NCI-H1436 treated with DMSO at 0.1 percent for 48 hours (cell line): ENCODE data around the gene ZC4H2.
"Not testable (repeated sequence)": the region's sequence is repeated elsewhere in the genome, so short reads cannot be mapped to it uniquely, and the experiment has no call there.

ENCODE experiments used
- DNase-seq: peaks from one replicate; lab custom pipeline; 2025; lab: John Stamatoyannopoulos, UW

The ZC4H2 gene

GRCh38 chrX:64975989-64976672 is at the start of gene ZC4H2:
ZC4H2 (minus strand) TSS chrX:64976450; CDS start chrX:64976377, 73 bp downstream.
- no peak for DNase-seq

GRCh38 chrX:65017451-65017850 is 41.2 kb upstream of the ZC4H2 start:
- no peak for DNase-seq

- DNase-seq: no peak
These were observed 38.0 kb upstream of the ZC4H2 start for GRCh38 chrX:65014230-65014629.

DNA sequence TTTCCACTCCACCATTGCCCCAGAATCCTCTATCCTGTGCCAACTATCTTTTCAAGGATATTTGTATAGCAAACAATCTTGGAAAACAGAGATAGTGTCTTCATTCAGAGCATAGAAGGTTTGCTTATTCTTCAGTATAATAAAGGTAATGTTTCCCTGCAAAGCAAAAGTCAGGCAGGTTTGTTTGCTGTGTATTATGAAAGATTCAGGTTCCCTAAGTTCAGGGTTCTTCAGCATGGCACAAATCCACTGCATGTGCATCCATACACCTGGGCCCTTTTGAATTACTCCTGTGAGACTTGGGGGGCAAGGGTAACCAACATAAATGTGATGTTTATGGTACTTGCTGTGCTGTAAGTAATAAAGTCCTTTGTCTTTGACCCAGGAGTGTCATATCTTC is 33.2 kb upstream of the ZC4H2 start:
- DNase-seq: no peak

GRCh38 chrX:65002208-65002607 is 26.0 kb upstream of the ZC4H2 start:
- not testable (repeated sequence) for DNase-seq

DNA sequence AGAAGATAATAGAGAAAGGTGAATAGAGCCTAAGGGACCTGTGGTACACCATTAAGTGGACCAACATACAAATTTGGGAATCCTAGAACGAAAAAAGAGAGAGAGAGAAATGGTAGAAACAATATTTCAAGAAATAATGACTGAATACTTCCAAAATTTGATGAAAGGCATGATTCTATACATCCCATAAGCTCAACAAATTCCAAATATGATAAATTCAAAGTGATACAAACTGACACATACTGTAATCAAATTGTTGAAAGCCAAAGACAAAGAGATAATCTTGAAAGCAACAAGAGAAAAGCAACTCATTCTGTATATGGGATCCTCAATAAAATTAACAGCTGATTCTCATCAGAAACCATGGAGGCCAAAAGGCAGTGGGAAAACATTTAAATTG is 20.6 kb upstream of the ZC4H2 start:
- DNase-seq: no peak

DNA sequence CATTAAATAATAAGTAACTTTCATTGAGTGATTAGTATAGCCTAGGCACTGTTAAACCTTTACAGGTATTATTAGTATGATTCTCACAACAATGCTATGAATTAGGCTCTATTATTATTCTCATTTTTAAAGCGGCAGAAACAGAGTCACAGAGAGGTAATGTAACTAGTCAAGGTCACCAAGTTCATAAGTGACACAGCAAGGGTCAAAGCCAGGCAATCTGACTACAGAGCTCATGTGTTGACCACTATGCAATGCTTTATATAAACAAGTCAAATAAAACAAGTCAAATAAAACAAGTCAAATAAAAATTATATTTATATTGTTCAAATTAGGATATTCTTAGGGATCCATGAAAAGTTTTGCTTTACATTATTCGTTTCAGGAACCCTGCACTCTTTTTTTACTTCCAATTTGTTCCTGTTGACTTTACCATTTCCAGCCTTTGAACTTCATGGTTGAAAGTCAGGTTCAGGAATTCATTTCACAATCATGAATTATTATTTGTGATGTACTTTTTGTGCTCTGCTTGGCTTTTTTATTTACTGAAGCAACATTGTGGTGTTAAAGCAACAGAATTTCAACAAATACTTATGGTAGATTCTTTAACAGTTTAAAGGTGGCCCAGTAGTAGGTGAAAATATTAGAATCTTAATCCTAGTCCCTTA is 18.0 kb upstream of the ZC4H2 start:
- no peak for DNase-seq

GRCh38 chrX:64977830-64978229 is 1.6 kb upstream of the ZC4H2 start:
- no peak for DNase-seq

GRCh38 chrX:64977051-64977450 is 801 bp upstream of the ZC4H2 start:
- no peak for DNase-seq

GRCh38 chrX:64976673-64977040 is 407 bp upstream of the ZC4H2 start:
- DNase-seq: no peak

DNA sequence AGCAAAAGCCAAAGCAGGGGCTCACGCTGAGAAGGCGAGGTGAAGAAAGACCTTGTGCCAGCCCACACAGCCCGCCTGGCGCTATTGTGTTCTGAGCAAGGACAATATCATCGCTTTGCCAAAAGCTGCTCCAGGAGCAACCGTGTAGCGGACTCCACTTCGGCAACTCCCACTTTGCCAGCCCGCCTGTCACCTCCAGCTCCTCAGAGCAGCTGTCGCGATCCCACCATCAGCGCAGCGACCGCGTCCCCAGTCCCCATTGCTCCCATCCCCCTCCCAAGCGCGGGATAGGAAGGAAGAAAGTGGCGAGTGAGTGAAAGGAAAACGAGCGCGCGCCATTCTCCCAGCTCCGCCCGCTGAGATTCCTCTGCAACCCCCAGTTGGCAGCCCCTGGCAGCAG is 759 bp downstream of the ZC4H2 start:
- DNase-seq: no peak

GRCh38 chrX:64925480-64925879 is 50.8 kb downstream of the ZC4H2 start:
- DNase-seq: no peak

DNA sequence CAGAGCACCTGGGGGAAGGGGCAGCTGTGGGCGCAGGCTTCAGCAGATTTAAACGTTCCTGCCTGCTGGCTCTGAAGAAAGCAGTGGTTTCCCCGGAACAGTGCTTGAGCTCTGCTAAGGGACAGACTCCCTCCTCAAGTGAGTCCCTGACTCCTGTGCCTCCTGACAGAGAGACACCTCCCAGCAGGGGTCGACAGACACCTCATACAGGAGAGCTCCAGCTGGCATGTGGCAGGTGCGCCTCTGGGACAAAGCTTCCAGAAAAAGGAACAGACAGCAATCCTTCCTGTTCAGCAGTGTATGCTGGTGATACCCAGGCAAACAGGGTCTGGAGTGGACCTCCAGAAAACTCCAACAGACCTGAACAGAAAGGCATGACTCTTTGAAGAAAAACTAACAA is 68.1 kb downstream of the ZC4H2 start:
- no peak for DNase-seq

- no peak for DNase-seq
These were observed 81.7 kb downstream of the ZC4H2 start for GRCh38 chrX:64894454-64895038.

GRCh38 chrX:64885850-64886249 is 90.4 kb downstream of the ZC4H2 start:
- no peak for DNase-seq

GRCh38 chrX:64878709-64879108 is 97.5 kb downstream of the ZC4H2 start:
- DNase-seq: not testable (repeated sequence)

DNA sequence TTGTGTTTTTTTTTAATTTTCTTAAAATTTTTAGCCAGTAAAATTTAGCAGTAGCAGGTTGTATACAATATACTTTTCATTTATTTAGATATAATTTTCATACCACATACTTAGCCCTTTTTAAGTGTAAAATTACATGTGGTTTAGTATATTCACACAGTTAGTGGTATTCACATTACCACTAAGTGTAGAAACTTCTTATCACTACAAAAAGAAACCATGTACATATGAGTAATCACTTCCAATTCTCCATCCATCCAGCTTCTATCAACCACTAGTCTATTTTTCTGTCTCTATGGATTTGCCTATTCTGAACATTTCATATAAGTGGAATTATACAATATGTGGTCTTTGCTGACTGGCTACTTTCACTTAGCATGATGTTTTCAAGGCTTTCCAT is 109.0 kb downstream of the ZC4H2 start:
- DNase-seq: no peak
